ENCODE results near the gene ARID3B. TPM values are rescaled to one million over a fixed set of nuclear protein-coding genes. Genes with fewer than 3 reads are reported as not detected.

The ARID3B gene
- total and polyA plus RNA-seq, 2 of the 4 experiments (the other 2 are of a cell fraction), result 2.5 to 5.0 TPM

GRCh38 chr15:74610302-74610951, 69.4 kb downstream of the ARID3B start:
- H4K8ac ChIP-seq (ENCODE audit: low read depth in 2 of 2, low read length in 2 of 2), result no peak overlapping the region
- no peak overlapping the region for H4K5ac ChIP-seq (ENCODE audit: low read depth, low read length)
- no peak overlapping the region for H2AK9ac ChIP-seq (replicated peaks; ENCODE audit: low read depth, low read length, poor library complexity)
- no peak overlapping the region for H3K4me3 ChIP-seq (ENCODE audit: insufficient read depth, low read depth, low read length)
- H3K79me1 ChIP-seq (ENCODE audit: low read depth in 1 of 2, low read length in 2 of 2), result no peaks in the 10 kb centered on the region
- TF ChIP-seq SMC3 (IDR thresholded peaks at IDR 0.05; ENCODE audit: low read depth, low read length) (no peak), NFE2L2 (IDR thresholded peaks at IDR 0.05; ENCODE audit: low read depth, low read length) (no peak), CEBPB (IDR thresholded peaks at IDR 0.05; ENCODE audit: low read depth, low read length) (no peak), ELK1 (IDR thresholded peaks at IDR 0.05; ENCODE audit: borderline replicate concordance, low read depth, low read length) (no peak)
- no peak overlapping the region for H3K4ac ChIP-seq (ENCODE audit: low read depth, low read length)
- H3K23ac ChIP-seq (ENCODE audit: low read depth, low read length), result no peak overlapping the region
- no peak overlapping the region for H2BK120ac ChIP-seq (ENCODE audit: low read depth, low read length)
- dilution Hi-C loops (cut with HindIII; ENCODE audit: low sequenced_read_pairs, unreplicated experiment) (no loop called here), in situ Hi-C loops (cut with MboI; ENCODE audit: low sequenced_read_pairs) (no loop called here), intact Hi-C loops (cut with micrococcal nuclease) (no loop called here)
- no peaks in the 10 kb centered on the region for H4K20me1 ChIP-seq (ENCODE audit: insufficient read depth, low read length)
- BruUV-seq (replicated peaks), result no TSS peak
- DNase-seq, result no peak
- H2AK5ac ChIP-seq (ENCODE audit: low read depth, low read length), result no peak overlapping the region
- no peak for ATAC-seq (ENCODE audit: low read depth)
- no peak overlapping the region for H3K14ac ChIP-seq (replicated peaks; ENCODE audit: low read depth, low read length)
- H3K27ac ChIP-seq (ENCODE audit: insufficient read depth, low read length), result no peak overlapping the region
- no peak overlapping the region for H3K56ac ChIP-seq (ENCODE audit: extremely low read depth, insufficient read depth, low read length)
- no peaks in the 10 kb centered on the region for H3K36me3 ChIP-seq (ENCODE audit: control insufficient read depth, insufficient read depth, low read length)
- CTCF ChIA-PET, result no interaction called here
- no peak overlapping the region for H3K4me2 ChIP-seq (ENCODE audit: low read depth, low read length)
- no peak overlapping the region for H2BK20ac ChIP-seq (ENCODE audit: low read depth, low read length)
- H3K27me3 ChIP-seq (ENCODE audit: control insufficient read depth, insufficient read depth, low read length), result peaks cover 6% of the 10 kb centered on the region; the same call in 1 of the 2 replicates
- H3K9ac ChIP-seq (ENCODE audit: low read depth, low read length), result no peak overlapping the region
- no peak overlapping the region for H4K91ac ChIP-seq (ENCODE audit: insufficient read depth, low read depth, low read length)
- 27% methylated on average over 5 of the region's 7 CpGs; no CpG with 5 or more reads in 1 of the 2 experiments for WGBS, 2 experiments (ENCODE audit: extremely low coverage in 2 of 2, insufficient read length in 1 of 2)
- no peak overlapping the region for H2BK15ac ChIP-seq (ENCODE audit: low read depth, low read length)
- peaks cover 2% of the 10 kb centered on the region; the same call in 1 of the 2 replicates for H3K4me1 ChIP-seq (ENCODE audit: control insufficient read depth, insufficient read depth, low read length)
- no peak overlapping the region for H2BK5ac ChIP-seq (ENCODE audit: low read depth, low read length, poor library complexity, severe bottlenecking)
- H3K18ac ChIP-seq (ENCODE audit: low read depth, low read length), result no peak overlapping the region
- H2AFZ ChIP-seq (replicated peaks; ENCODE audit: low read length, poor library complexity), result no peak overlapping the region
- no peaks in the 10 kb centered on the region for H3K9me1 ChIP-seq (ENCODE audit: insufficient read depth, low read length)
- POLR2A ChIA-PET (ENCODE audit: unreplicated experiment), result no interaction called here
- H3K9me3 ChIP-seq (ENCODE audit: control insufficient read depth, insufficient read depth, low read length), result no peaks in the 10 kb centered on the region

Measured in IMR-90 (cell line).